DMS153 treated with DMSO at 0.1 percent for 48 hours (cell line): ENCODE measurements around the gene PROSER2.

Source experiments
- DNase-seq: peaks from one replicate; lab custom pipeline; 2025; ENCODE audit not compliant: unreplicated experiment; lab: John Stamatoyannopoulos, UW

PROSER2 gene

GRCh38 chr10:11799736-11800080 is 23.4 kb upstream of the PROSER2 start:
- DNase-seq = no peak

GRCh38 chr10:11804336-11804735 is 18.8 kb upstream of the PROSER2 start:
- no peak for DNase-seq

GRCh38 chr10:11805792-11806191 is 17.4 kb upstream of the PROSER2 start:
- DNase-seq = no peak

GRCh38 chr10:11806706-11807105 is 16.4 kb upstream of the PROSER2 start:
- DNase-seq = no peak

GRCh38 chr10:11808808-11809207 is 14.3 kb upstream of the PROSER2 start:
- DNase-seq = no peak

- DNase-seq = no peak
Observed at GRCh38 chr10:11810313-11810766, 12.8 kb upstream of the PROSER2 start.

- no peak for DNase-seq
Observed at GRCh38 chr10:11810973-11811372, 12.2 kb upstream of the PROSER2 start.

GRCh38 chr10:11813177-11813576 is 10.0 kb upstream of the PROSER2 start:
- no peak for DNase-seq

GRCh38 chr10:11813855-11814567 is 9.1 kb upstream of the PROSER2 start:
- no peak for DNase-seq

- DNase-seq = no peak
Observed at GRCh38 chr10:11819027-11819426, 4.1 kb upstream of the PROSER2 start.

- DNase-seq = no peak
Observed at GRCh38 chr10:11822026-11822756, 965 bp upstream of the PROSER2 start.

- DNase-seq = no peak
Observed at GRCh38 chr10:11822809-11823121, 391 bp upstream of the PROSER2 start.

GRCh38 chr10:11823989-11824346 is 812 bp downstream of the PROSER2 start:
- DNase-seq = no peak

GRCh38 chr10:11824376-11824775 is 1.2 kb downstream of the PROSER2 start:
- no peak for DNase-seq

GRCh38 chr10:11824825-11825224 is 1.7 kb downstream of the PROSER2 start:
- no peak for DNase-seq

- no peak for DNase-seq
Observed at GRCh38 chr10:11825796-11826414, 2.7 kb downstream of the PROSER2 start.

- no peak for DNase-seq
Observed at GRCh38 chr10:11827006-11827405, 3.9 kb downstream of the PROSER2 start.

- DNase-seq = no peak
Observed at GRCh38 chr10:11827414-11827813, 4.3 kb downstream of the PROSER2 start.

GRCh38 chr10:11828682-11829284 is 5.6 kb downstream of the PROSER2 start:
- DNase-seq = no peak

- DNase-seq = no peak
Observed at GRCh38 chr10:11830836-11831519, 7.8 kb downstream of the PROSER2 start.

- DNase-seq = no peak
Observed at GRCh38 chr10:11831520-11831951, 8.4 kb downstream of the PROSER2 start.
